Caco-2 (cell line): ENCODE results near the gene TPRX2. TPM values are rescaled to one million over a fixed set of nuclear protein-coding genes. Genes with fewer than 3 reads are reported as not detected.
"Not testable (repeated sequence)": the region's sequence is repeated elsewhere in the genome, so short reads cannot be mapped to it uniquely, and the experiment has no call there.

ENCODE experiments used
- BruUV-seq: library from RNA; stranded (reverse); fragments of 400-500 nt; replicated peaks from 2 replicates; lab custom pipeline; 2021; lab: Mats Ljungman, UMichigan
- CTCF ChIA-PET: fragments of 300-600 bp; sonication (Branson Sonifier 250); formaldehyde crosslinking; loops from one replicate; lab custom pipeline; 2022; ENCODE audit warnings: antibody characterized with exemption; lab: Charles Lee
- POLR2A ChIA-PET: fragments of 300-600 bp; sonication (Branson Sonifier 250); formaldehyde crosslinking; loops from one replicate; lab custom pipeline; 2022; ENCODE audit warnings: antibody characterized with exemption; lab: Charles Lee
- DNase-seq, 2 experiments: peaks; one replicate each; pipeline versions ENCODE4 v3.0.0 to v3.0.0-alpha.2; 2020 to 2022
- H3K27me3 ChIP-seq: replicated peaks from 2 replicates; pipeline ENCODE4 v1.6.0; 2011; ENCODE audit warnings: low read length; ENCODE audit not compliant: control insufficient read depth, insufficient read depth
- H3K36me3 ChIP-seq: 2 replicates; pipeline ENCODE4 v1.5.1; 2011; ENCODE audit warnings: low read length; ENCODE audit not compliant: control insufficient read depth, insufficient read depth
- H3K4me1 ChIP-seq: fragments of 250-450 bp; sonication (Bioruptor Pico); 2 replicates; pipeline ENCODE4 v1.5.1; 2020; ENCODE audit warnings: mild to moderate bottlenecking
- H3K4me3 ChIP-seq: 2 replicates; pipeline ENCODE4 v1.5.1; 2011; ENCODE audit warnings: low read depth, mild to moderate bottlenecking, control low read depth, low read length
- H3K9me3 ChIP-seq: fragments of 250-450 bp; sonication (Bioruptor Pico); 2 replicates; pipeline ENCODE4 v1.5.1; 2020; ENCODE audit warnings: mild to moderate bottlenecking, moderate library complexity
- H3K27ac Mint-ChIP-seq: one replicate; pipeline ENCODE4 v1.8.0; 2022; ENCODE audit warnings: mixed read lengths; ENCODE audit not compliant: unreplicated experiment
- H3K27me3 Mint-ChIP-seq: one replicate; pipeline ENCODE4 v1.8.0; 2022; ENCODE audit warnings: mixed read lengths; ENCODE audit not compliant: insufficient read depth, unreplicated experiment
- H3K36me3 Mint-ChIP-seq: one replicate; pipeline ENCODE4 v1.8.0; 2022; ENCODE audit warnings: mild to moderate bottlenecking, mixed read lengths; ENCODE audit not compliant: insufficient read depth, unreplicated experiment
- H3K4me1 Mint-ChIP-seq: one replicate; pipeline ENCODE4 v1.8.0; 2022; ENCODE audit warnings: low read depth, mixed read lengths; ENCODE audit not compliant: unreplicated experiment
- H3K4me3 Mint-ChIP-seq: one replicate; pipeline ENCODE4 v1.8.0; 2022; ENCODE audit warnings: mild to moderate bottlenecking, moderate library complexity, mixed read lengths; ENCODE audit not compliant: unreplicated experiment
- H3K9me3 Mint-ChIP-seq: one replicate; pipeline ENCODE4 v1.8.0; 2022; ENCODE audit warnings: mixed read lengths; ENCODE audit not compliant: unreplicated experiment
- intact Hi-C: fragments of 100-400 bp; cut with micrococcal nuclease; formaldehyde crosslinking; loops from one replicate; pipeline ENCODE4 v1.10.0; 2022; ENCODE audit not compliant: unreplicated experiment
- total RNA-seq: library from RNA; stranded (reverse); gene quantifications from 2 replicates; pipeline ENCODE4 v1.2.3, GENCODE V29; 2022
- TF ChIP-seq, protein P1 (sequence below), 2 experiments: fragments of 200-600 bp in 1 of 2; IDR thresholded peaks; 1 replicate in 1 of 2; 2 replicates in 1 of 2; pipeline versions ENCODE4 v1.5.1 to v1.8.0; 2011 to 2022; ENCODE audit warnings: antibody characterized with exemption in 1 of 2, control low read depth in 1 of 2, inconsistent platforms in 1 of 2, low read depth in 1 of 2, low read length in 1 of 2, mild to moderate bottlenecking in 1 of 2, moderate library complexity in 1 of 2; ENCODE audit not compliant: insufficient read depth in 1 of 2, severe bottlenecking in 1 of 2, unreplicated experiment in 1 of 2

TPRX2 gene
- total RNA-seq, 1 experiment from 2014 or later = not detected

GRCh38 chr19:47853003-47853402 lies 6.0 kb upstream of the TPRX2 start:
- Histone ChIP-seq H3K27me3 (no peaks in the 10 kb centered on the region), H3K9me3 (no peaks in the 10 kb centered on the region), H3K36me3 (no peaks in the 10 kb centered on the region), H3K4me3 (no peak overlapping the region), H3K4me1 (no peaks in the 10 kb centered on the region; the same call in 1 of the 2 replicates)
- Mint-ChIP-seq H3K27ac (no peak overlapping the region), H3K4me3 (no peak overlapping the region), H3K4me1 (peaks cover 7% of the 10 kb centered on the region), H3K27me3 (peaks cover 18% of the 10 kb centered on the region), H3K9me3 (no peaks in the 10 kb centered on the region), H3K36me3 (no peaks in the 10 kb centered on the region)
- intact Hi-C loops = no loop called here
- DNase-seq = no peak
- ChIA-PET CTCF (interaction anchor here (0.5 kb wide), 1 partner anchor 11 kb away, joined by 3 read pairs; no protein-coding TSS in a partner anchor), POLR2A (no interaction called here)
- TF ChIP-seq, protein P1, sequence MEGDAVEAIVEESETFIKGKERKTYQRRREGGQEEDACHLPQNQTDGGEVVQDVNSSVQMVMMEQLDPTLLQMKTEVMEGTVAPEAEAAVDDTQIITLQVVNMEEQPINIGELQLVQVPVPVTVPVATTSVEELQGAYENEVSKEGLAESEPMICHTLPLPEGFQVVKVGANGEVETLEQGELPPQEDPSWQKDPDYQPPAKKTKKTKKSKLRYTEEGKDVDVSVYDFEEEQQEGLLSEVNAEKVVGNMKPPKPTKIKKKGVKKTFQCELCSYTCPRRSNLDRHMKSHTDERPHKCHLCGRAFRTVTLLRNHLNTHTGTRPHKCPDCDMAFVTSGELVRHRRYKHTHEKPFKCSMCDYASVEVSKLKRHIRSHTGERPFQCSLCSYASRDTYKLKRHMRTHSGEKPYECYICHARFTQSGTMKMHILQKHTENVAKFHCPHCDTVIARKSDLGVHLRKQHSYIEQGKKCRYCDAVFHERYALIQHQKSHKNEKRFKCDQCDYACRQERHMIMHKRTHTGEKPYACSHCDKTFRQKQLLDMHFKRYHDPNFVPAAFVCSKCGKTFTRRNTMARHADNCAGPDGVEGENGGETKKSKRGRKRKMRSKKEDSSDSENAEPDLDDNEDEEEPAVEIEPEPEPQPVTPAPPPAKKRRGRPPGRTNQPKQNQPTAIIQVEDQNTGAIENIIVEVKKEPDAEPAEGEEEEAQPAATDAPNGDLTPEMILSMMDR (IDR thresholded peaks at IDR 0.05; ENCODE audit: insufficient read depth in 1 of 2, low read depth in 1 of 2, low read length in 1 of 2, severe bottlenecking in 1 of 2, unreplicated experiment in 1 of 2) = no peak
- no TSS peak for BruUV-seq

DNA sequence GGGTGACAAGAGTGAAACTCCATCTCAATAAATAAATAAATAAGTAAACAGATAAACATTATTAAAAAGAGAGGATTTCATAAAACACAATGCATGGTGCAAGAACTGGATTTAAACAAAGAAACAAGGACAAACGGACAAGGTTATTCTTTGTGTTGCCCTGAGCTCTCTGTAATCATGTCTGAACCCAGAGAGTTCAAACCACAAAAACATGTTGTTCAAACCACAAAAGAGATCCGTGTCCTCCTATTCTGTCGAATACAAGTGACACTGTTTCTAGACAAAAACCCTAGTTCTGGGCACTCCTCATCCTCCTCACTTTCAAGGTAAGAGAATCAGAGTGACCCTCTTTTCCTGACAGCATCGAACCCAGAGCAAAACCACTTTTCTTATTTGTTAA lies 4.6 kb upstream of the TPRX2 start:
- TF ChIP-seq, protein P1 (IDR thresholded peaks at IDR 0.05; ENCODE audit: insufficient read depth in 1 of 2, low read depth in 1 of 2, low read length in 1 of 2, severe bottlenecking in 1 of 2, unreplicated experiment in 1 of 2) = no peak
- H3K27me3 ChIP-seq = no peaks in the 10 kb centered on the region
- ChIA-PET CTCF (no interaction called here), POLR2A (no interaction called here)
- H3K4me3 ChIP-seq = no peak overlapping the region
- BruUV-seq = no TSS peak
- Mint-ChIP-seq H3K36me3 (no peaks in the 10 kb centered on the region), H3K4me3 (no peak overlapping the region), H3K9me3 (no peaks in the 10 kb centered on the region), H3K27me3 (peaks cover 11% of the 10 kb centered on the region), H3K4me1 (peaks cover 4% of the 10 kb centered on the region), H3K27ac (no peak overlapping the region)
- no peaks in the 10 kb centered on the region for H3K9me3 ChIP-seq
- no peaks in the 10 kb centered on the region for H3K4me1 ChIP-seq
- intact Hi-C loops = no loop called here
- no peak for DNase-seq
- H3K36me3 ChIP-seq = no peaks in the 10 kb centered on the region

GRCh38 chr19:47858231-47858630 lies 804 bp upstream of the TPRX2 start:
- H3K4me1 ChIP-seq, H3K36me3 ChIP-seq, H3K27me3 ChIP-seq, H3K4me3 Mint-ChIP-seq, POLR2A ChIA-PET, H3K4me3 ChIP-seq, BruUV-seq, CTCF ChIA-PET, H3K9me3 Mint-ChIP-seq, DNase-seq, H3K4me1 Mint-ChIP-seq, intact Hi-C loops, H3K9me3 ChIP-seq, H3K36me3 Mint-ChIP-seq, H3K27me3 Mint-ChIP-seq, H3K27ac Mint-ChIP-seq: not testable (repeated sequence)

DNA sequence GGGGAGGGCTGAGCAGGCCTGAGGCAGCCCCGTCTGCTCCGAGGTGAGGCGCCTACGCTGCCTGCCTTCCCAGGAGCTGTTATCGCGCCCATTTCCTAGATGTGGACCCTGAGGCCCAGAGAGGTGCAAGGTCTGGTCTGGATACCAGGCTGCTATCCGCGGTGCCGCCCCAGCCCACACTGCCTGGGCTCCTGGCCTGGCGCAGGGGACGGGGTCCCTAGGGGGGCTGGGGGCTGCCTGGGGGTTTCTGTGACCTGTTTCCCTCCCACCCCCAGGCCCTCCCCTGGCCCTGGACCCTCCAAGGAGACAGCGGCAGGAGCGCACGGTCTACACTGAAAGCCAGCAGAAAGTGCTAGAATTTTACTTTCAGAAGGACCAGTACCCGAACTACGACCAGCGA lies 803 bp downstream of the TPRX2 start:
- H3K9me3 ChIP-seq, H3K4me3 Mint-ChIP-seq, H3K36me3 ChIP-seq, DNase-seq, intact Hi-C loops, H3K27me3 Mint-ChIP-seq, BruUV-seq, H3K27ac Mint-ChIP-seq, CTCF ChIA-PET, H3K36me3 Mint-ChIP-seq, H3K4me1 Mint-ChIP-seq, H3K4me3 ChIP-seq, H3K4me1 ChIP-seq, H3K27me3 ChIP-seq, POLR2A ChIA-PET, H3K9me3 Mint-ChIP-seq: not testable (repeated sequence)
